GM13976 (cell line): Measurements from ENCODE around the gene RRP12.
A peak's percentile ranks its signal among the peaks of the same experiment; 100 is the strongest.

Source experiments
- DNase-seq: peaks from one replicate; pipeline ENCODE4 v3.0.0; 2012; ENCODE audit warnings: low spot score
- CTCF ChIP-seq: IDR thresholded peaks from 2 replicates; pipeline ENCODE4 v1.5.1; 2012; ENCODE audit warnings: borderline replicate concordance, mild to moderate bottlenecking; ENCODE audit not compliant: insufficient read depth; ENCODE audit errors: extremely low read depth, missing control alignments, control extremely low read depth
- in situ Hi-C: fragments of 300-500 bp; cut with MboI; formaldehyde crosslinking; loops from one replicate; pipeline ENCODE4 v1.12.0; 2022; ENCODE audit warnings: low sequenced_read_pairs, mixed read lengths, inconsistent platforms; ENCODE audit not compliant: unreplicated experiment

RRP12 gene

GRCh38 chr10:97333351-97333600, 67.9 kb downstream of the RRP12 start:
- TF ChIP-seq CTCF = no peak
- in situ Hi-C loops = no loop called here
- no peak for DNase-seq

GRCh38 chr10:97332591-97333350, 68.4 kb downstream of the RRP12 start:
- no peak for TF ChIP-seq CTCF
- no peak for DNase-seq
- in situ Hi-C loops = no loop called here

- no peak for TF ChIP-seq CTCF
- DNase-seq = no peak
- in situ Hi-C loops = no loop called here
These were observed 69.9 kb downstream of the RRP12 start for GRCh38 chr10:97331153-97331703.

GRCh38 chr10:97329766-97330165, 71.4 kb downstream of the RRP12 start:
- TF ChIP-seq CTCF = no peak
- in situ Hi-C loops = no loop called here
- DNase-seq = no peak

- peak; percentile 41 for DNase-seq
- in situ Hi-C loops = no loop called here
- TF ChIP-seq CTCF = no peak
These were observed 72.3 kb downstream of the RRP12 start for GRCh38 chr10:97328646-97329453.

GRCh38 chr10:97327348-97328294, 73.5 kb downstream of the RRP12 start:
- DNase-seq = no peak
- no peak for TF ChIP-seq CTCF
- in situ Hi-C loops = no loop called here
